ENCODE data around the gene TBCD. TPM values are rescaled to one million over a fixed set of nuclear protein-coding genes. Genes with fewer than 3 reads are reported as not detected.

Gene TBCD
- total RNA-seq, 1 experiment from 2014 or later = 173 TPM

DNA sequence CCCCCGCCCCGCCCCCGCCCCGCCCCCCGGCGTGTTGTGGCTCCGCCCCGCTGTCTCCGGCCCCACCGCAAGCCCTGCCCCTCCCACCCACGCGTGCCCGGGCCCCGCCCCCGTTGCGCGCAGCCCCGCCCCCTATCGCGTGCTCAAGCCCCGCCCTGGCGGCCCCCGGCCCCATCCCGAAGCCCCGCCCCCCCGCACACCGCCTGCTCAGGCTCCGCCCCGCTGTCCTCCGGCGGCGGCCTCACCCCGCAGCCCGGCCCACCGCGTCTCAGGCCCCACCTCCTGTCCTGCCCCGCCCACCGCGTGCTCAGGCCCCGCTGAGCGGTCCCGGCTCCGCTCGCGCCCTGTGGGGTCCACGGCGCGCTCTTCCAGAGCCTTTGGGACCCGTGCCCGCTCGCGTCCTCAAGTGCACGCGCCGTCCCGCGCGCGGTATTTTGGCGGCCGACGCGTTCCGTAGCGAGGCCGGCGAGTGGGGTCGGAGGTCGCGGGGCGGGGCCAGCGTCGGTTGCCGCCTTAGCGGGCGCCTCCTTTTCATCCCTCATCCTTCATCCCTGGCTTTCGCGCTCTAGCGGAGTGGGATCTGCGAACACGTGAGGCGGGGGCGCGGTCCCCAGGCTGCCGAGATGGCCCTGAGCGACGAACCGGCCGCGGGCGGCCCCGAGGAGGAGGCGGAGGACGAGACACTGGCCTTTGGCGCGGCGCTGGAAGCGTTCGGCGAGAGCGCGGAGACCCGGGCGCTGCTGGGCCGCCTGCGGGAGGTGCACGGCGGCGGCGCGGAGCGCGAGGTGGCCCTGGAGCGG, at the start of gene TBCD (continued):
- TF ChIP-seq SMAD4 (CRISPR knock-in tag; IDR thresholded peaks at IDR 0.05) (no peak), JAZF1 (CRISPR knock-in tag; IDR thresholded peaks at IDR 0.05) (no peak), ZNF232 (CRISPR knock-in tag; IDR thresholded peaks at IDR 0.05) (no peak; the same call in 1 of the 2 replicates), NR2C2 (CRISPR knock-in tag; IDR thresholded peaks at IDR 0.05) (peak; percentile 98), IRF2 (CRISPR knock-in tag; IDR thresholded peaks at IDR 0.05; ENCODE audit: borderline replicate concordance, low read depth) (no peak), ZNF121 (CRISPR knock-in tag; IDR thresholded peaks at IDR 0.05) (no peak), SP1 (CRISPR knock-in tag; conservative IDR thresholded peaks at IDR 0.05) (peak; percentile 98), NFATC4 (CRISPR knock-in tag; IDR thresholded peaks at IDR 0.05) (no peak), NR3C1 (CRISPR knock-in tag; conservative IDR thresholded peaks at IDR 0.05; ENCODE audit: low read depth) (no peak; the same call in 1 of the 2 replicates), ELF4 (CRISPR knock-in tag; IDR thresholded peaks at IDR 0.05; ENCODE audit: low read depth) (no peak), PRRX2 (CRISPR knock-in tag; IDR thresholded peaks at IDR 0.05) (no peak), EMX1 (CRISPR knock-in tag; IDR thresholded peaks at IDR 0.05) (no peak), ZBTB21 (CRISPR knock-in tag; IDR thresholded peaks at IDR 0.05; ENCODE audit: borderline replicate concordance) (no peak), ESRRA (CRISPR knock-in tag; IDR thresholded peaks at IDR 0.05; ENCODE audit: borderline replicate concordance) (no peak)
- TF ChIP-seq, protein P1, sequence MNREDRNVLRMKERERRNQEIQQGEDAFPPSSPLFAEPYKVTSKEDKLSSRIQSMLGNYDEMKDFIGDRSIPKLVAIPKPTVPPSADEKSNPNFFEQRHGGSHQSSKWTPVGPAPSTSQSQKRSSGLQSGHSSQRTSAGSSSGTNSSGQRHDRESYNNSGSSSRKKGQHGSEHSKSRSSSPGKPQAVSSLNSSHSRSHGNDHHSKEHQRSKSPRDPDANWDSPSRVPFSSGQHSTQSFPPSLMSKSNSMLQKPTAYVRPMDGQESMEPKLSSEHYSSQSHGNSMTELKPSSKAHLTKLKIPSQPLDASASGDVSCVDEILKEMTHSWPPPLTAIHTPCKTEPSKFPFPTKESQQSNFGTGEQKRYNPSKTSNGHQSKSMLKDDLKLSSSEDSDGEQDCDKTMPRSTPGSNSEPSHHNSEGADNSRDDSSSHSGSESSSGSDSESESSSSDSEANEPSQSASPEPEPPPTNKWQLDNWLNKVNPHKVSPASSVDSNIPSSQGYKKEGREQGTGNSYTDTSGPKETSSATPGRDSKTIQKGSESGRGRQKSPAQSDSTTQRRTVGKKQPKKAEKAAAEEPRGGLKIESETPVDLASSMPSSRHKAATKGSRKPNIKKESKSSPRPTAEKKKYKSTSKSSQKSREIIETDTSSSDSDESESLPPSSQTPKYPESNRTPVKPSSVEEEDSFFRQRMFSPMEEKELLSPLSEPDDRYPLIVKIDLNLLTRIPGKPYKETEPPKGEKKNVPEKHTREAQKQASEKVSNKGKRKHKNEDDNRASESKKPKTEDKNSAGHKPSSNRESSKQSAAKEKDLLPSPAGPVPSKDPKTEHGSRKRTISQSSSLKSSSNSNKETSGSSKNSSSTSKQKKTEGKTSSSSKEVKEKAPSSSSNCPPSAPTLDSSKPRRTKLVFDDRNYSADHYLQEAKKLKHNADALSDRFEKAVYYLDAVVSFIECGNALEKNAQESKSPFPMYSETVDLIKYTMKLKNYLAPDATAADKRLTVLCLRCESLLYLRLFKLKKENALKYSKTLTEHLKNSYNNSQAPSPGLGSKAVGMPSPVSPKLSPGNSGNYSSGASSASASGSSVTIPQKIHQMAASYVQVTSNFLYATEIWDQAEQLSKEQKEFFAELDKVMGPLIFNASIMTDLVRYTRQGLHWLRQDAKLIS (CRISPR knock-in tag; IDR thresholded peaks at IDR 0.05; ENCODE audit: borderline replicate concordance) = no peak
- TF ChIP-seq, protein P2, sequence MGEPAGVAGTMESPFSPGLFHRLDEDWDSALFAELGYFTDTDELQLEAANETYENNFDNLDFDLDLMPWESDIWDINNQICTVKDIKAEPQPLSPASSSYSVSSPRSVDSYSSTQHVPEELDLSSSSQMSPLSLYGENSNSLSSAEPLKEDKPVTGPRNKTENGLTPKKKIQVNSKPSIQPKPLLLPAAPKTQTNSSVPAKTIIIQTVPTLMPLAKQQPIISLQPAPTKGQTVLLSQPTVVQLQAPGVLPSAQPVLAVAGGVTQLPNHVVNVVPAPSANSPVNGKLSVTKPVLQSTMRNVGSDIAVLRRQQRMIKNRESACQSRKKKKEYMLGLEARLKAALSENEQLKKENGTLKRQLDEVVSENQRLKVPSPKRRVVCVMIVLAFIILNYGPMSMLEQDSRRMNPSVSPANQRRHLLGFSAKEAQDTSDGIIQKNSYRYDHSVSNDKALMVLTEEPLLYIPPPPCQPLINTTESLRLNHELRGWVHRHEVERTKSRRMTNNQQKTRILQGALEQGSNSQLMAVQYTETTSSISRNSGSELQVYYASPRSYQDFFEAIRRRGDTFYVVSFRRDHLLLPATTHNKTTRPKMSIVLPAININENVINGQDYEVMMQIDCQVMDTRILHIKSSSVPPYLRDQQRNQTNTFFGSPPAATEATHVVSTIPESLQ (CRISPR knock-in tag; IDR thresholded peaks at IDR 0.05) = no peak
- TF ChIP-seq, protein P3, sequence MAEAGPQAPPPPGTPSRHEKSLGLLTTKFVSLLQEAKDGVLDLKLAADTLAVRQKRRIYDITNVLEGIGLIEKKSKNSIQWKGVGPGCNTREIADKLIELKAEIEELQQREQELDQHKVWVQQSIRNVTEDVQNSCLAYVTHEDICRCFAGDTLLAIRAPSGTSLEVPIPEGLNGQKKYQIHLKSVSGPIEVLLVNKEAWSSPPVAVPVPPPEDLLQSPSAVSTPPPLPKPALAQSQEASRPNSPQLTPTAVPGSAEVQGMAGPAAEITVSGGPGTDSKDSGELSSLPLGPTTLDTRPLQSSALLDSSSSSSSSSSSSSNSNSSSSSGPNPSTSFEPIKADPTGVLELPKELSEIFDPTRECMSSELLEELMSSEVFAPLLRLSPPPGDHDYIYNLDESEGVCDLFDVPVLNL (CRISPR knock-in tag; IDR thresholded peaks at IDR 0.05; ENCODE audit: borderline replicate concordance, low read depth) = no peak
- TF ChIP-seq, protein P4, sequence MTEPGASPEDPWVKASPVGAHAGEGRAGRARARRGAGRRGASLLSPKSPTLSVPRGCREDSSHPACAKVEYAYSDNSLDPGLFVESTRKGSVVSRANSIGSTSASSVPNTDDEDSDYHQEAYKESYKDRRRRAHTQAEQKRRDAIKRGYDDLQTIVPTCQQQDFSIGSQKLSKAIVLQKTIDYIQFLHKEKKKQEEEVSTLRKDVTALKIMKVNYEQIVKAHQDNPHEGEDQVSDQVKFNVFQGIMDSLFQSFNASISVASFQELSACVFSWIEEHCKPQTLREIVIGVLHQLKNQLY (CRISPR knock-in tag; IDR thresholded peaks at IDR 0.05) = no peak
- TF ChIP-seq, protein P5, sequence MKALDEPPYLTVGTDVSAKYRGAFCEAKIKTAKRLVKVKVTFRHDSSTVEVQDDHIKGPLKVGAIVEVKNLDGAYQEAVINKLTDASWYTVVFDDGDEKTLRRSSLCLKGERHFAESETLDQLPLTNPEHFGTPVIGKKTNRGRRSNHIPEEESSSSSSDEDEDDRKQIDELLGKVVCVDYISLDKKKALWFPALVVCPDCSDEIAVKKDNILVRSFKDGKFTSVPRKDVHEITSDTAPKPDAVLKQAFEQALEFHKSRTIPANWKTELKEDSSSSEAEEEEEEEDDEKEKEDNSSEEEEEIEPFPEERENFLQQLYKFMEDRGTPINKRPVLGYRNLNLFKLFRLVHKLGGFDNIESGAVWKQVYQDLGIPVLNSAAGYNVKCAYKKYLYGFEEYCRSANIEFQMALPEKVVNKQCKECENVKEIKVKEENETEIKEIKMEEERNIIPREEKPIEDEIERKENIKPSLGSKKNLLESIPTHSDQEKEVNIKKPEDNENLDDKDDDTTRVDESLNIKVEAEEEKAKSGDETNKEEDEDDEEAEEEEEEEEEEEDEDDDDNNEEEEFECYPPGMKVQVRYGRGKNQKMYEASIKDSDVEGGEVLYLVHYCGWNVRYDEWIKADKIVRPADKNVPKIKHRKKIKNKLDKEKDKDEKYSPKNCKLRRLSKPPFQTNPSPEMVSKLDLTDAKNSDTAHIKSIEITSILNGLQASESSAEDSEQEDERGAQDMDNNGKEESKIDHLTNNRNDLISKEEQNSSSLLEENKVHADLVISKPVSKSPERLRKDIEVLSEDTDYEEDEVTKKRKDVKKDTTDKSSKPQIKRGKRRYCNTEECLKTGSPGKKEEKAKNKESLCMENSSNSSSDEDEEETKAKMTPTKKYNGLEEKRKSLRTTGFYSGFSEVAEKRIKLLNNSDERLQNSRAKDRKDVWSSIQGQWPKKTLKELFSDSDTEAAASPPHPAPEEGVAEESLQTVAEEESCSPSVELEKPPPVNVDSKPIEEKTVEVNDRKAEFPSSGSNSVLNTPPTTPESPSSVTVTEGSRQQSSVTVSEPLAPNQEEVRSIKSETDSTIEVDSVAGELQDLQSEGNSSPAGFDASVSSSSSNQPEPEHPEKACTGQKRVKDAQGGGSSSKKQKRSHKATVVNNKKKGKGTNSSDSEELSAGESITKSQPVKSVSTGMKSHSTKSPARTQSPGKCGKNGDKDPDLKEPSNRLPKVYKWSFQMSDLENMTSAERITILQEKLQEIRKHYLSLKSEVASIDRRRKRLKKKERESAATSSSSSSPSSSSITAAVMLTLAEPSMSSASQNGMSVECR (CRISPR knock-in tag; IDR thresholded peaks at IDR 0.05; ENCODE audit: borderline replicate concordance) = peak; percentile 96
- TF ChIP-seq, protein P6, sequence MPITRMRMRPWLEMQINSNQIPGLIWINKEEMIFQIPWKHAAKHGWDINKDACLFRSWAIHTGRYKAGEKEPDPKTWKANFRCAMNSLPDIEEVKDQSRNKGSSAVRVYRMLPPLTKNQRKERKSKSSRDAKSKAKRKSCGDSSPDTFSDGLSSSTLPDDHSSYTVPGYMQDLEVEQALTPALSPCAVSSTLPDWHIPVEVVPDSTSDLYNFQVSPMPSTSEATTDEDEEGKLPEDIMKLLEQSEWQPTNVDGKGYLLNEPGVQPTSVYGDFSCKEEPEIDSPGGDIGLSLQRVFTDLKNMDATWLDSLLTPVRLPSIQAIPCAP (CRISPR knock-in tag; IDR thresholded peaks at IDR 0.05) = no peak; the same call in 1 of the 2 replicates
- TF ChIP-seq, protein P7, sequence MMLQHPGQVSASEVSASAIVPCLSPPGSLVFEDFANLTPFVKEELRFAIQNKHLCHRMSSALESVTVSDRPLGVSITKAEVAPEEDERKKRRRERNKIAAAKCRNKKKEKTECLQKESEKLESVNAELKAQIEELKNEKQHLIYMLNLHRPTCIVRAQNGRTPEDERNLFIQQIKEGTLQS (CRISPR knock-in tag; conservative IDR thresholded peaks at IDR 0.05) = no peak
- TF ChIP-seq, protein P8, sequence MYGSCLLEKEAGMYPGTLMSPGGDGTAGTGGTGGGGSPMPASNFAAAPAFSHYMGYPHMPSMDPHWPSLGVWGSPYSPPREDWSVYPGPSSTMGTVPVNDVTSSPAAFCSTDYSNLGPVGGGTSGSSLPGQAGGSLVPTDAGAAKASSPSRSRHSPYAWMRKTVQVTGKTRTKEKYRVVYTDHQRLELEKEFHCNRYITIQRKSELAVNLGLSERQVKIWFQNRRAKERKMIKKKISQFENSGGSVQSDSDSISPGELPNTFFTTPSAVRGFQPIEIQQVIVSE (CRISPR knock-in tag; IDR thresholded peaks at IDR 0.05; ENCODE audit: borderline replicate concordance) = no peak
- TF ChIP-seq, protein P9, sequence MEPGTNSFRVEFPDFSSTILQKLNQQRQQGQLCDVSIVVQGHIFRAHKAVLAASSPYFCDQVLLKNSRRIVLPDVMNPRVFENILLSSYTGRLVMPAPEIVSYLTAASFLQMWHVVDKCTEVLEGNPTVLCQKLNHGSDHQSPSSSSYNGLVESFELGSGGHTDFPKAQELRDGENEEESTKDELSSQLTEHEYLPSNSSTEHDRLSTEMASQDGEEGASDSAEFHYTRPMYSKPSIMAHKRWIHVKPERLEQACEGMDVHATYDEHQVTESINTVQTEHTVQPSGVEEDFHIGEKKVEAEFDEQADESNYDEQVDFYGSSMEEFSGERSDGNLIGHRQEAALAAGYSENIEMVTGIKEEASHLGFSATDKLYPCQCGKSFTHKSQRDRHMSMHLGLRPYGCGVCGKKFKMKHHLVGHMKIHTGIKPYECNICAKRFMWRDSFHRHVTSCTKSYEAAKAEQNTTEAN (CRISPR knock-in tag; IDR thresholded peaks at IDR 0.05) = no peak
